SK-N-MC (cell line): ENCODE results near the gene KLRF2.
"Not testable (repeated sequence)": the region's sequence is repeated elsewhere in the genome, so short reads cannot be mapped to it uniquely, and the experiment has no call there.

Experiments
- DNase-seq: peaks from one replicate; pipeline ENCODE4 v3.0.0-alpha.2; 2011; ENCODE audit warnings: low read depth, low spot score
- H3K27ac ChIP-seq: fragments of 200-600 bp; sonication (generic); 2 replicates; pipeline ENCODE4 v1.5.1; 2016; ENCODE audit warnings: mixed run types
- H3K36me3 ChIP-seq: fragments of 200-600 bp; sonication (generic); 2 replicates; pipeline ENCODE4 v1.6.1; 2017; ENCODE audit warnings: antibody characterized with exemption, low read length, mixed read lengths; ENCODE audit not compliant: insufficient read depth
- H3K4me3 ChIP-seq: fragments of 200-600 bp; sonication (generic); 2 replicates; pipeline ENCODE4 v1.5.1; 2016
- H3K9ac ChIP-seq: fragments of 200-600 bp; sonication (generic); 2 replicates; pipeline ENCODE4 v1.8.0; 2017; ENCODE audit warnings: mixed run types, mixed read lengths; ENCODE audit not compliant: insufficient read length
- H3K9me3 ChIP-seq: fragments of 200-600 bp; sonication (generic); 2 replicates; pipeline ENCODE4 v1.6.1; 2017; ENCODE audit warnings: low read depth, mild to moderate bottlenecking, antibody characterized with exemption, low read length, moderate library complexity, mixed read lengths
- EZH2 ChIP-seq: fragments of 200-600 bp; sonication (generic); IDR thresholded peaks from one replicate; pipeline ENCODE4 v1.6.1; 2017; ENCODE audit warnings: antibody characterized with exemption
- FOXP2 ChIP-seq: optimal IDR thresholded peaks from 2 replicates; pipeline ENCODE3; 2011; ENCODE audit warnings: mild to moderate bottlenecking, moderate library complexity; ENCODE audit not compliant: insufficient read depth; ENCODE audit errors: extremely low read length, control extremely low read depth
- POLR2AphosphoS5 ChIP-seq: IDR thresholded peaks from 2 replicates; pipeline ENCODE4 v1.6.1; 2012; ENCODE audit warnings: mild to moderate bottlenecking, low read depth, low read length, borderline replicate concordance

KLRF2 gene

GRCh38 chr12:9872742-9873141 is 8.5 kb upstream of the KLRF2 start:
- TF ChIP-seq FOXP2: no peak
- no peak for TF ChIP-seq POLR2AphosphoS5
- TF ChIP-seq EZH2: no peak
- DNase-seq: no peak
- no peak overlapping the region for H3K9ac ChIP-seq

GRCh38 chr12:9876120-9876519 is 5.2 kb upstream of the KLRF2 start:
- not testable (repeated sequence) for H3K36me3 ChIP-seq, DNase-seq, H3K27ac ChIP-seq, H3K9me3 ChIP-seq, H3K9ac ChIP-seq, H3K4me3 ChIP-seq

More at GRCh38 chr12:9872742-9873141, 8.5 kb upstream of the KLRF2 start:
- Histone ChIP-seq H3K36me3 (no peaks in the 10 kb centered on the region), H3K27ac (no peak overlapping the region), H3K9me3 (no peaks in the 10 kb centered on the region), H3K4me3 (no peak overlapping the region)

GRCh38 chr12:9880532-9881078 is 684 bp upstream of the KLRF2 start:
- Histone ChIP-seq H3K9ac (no peak overlapping the region), H3K4me3 (no peak overlapping the region), H3K36me3 (no peaks in the 10 kb centered on the region), H3K9me3 (no peaks in the 10 kb centered on the region), H3K27ac (no peak overlapping the region)
- TF ChIP-seq FOXP2 (no peak), EZH2 (no peak), POLR2AphosphoS5 (no peak)
- no peak for DNase-seq

DNA sequence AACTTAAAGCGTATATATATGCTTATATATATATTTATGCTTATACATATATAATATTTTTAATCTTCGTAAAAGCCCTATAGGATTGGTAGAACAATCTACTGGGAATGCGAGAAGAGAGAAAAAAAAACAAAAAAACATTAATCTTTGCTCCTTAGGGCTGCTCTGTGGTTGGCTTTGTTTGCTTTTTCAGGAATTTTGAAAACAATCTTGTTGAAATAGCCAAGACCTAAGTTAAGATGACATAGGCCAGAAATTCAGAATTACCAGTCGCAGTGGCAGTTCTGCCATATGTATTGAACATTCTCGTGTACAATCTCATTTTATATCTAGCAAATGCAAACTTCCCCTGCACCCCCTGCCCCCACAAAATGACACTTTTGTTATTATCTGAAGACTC is 699 bp downstream of the KLRF2 start:
- no peaks in the 10 kb centered on the region for H3K9me3 ChIP-seq
- no peaks in the 10 kb centered on the region for H3K36me3 ChIP-seq
- no peak overlapping the region for H3K27ac ChIP-seq
- H3K4me3 ChIP-seq: no peak overlapping the region
- TF ChIP-seq EZH2 (no peak), POLR2AphosphoS5 (no peak), FOXP2 (no peak)
- H3K9ac ChIP-seq: no peak overlapping the region
- no peak for DNase-seq

GRCh38 chr12:9883175-9883574 is 1.9 kb downstream of the KLRF2 start:
- Histone ChIP-seq H3K4me3 (no peak overlapping the region), H3K9me3 (no peaks in the 10 kb centered on the region), H3K9ac (no peak overlapping the region), H3K36me3 (no peaks in the 10 kb centered on the region), H3K27ac (no peak overlapping the region)
- DNase-seq: no peak
- TF ChIP-seq POLR2AphosphoS5: no peak
- TF ChIP-seq FOXP2: no peak
- no peak for TF ChIP-seq EZH2

DNA sequence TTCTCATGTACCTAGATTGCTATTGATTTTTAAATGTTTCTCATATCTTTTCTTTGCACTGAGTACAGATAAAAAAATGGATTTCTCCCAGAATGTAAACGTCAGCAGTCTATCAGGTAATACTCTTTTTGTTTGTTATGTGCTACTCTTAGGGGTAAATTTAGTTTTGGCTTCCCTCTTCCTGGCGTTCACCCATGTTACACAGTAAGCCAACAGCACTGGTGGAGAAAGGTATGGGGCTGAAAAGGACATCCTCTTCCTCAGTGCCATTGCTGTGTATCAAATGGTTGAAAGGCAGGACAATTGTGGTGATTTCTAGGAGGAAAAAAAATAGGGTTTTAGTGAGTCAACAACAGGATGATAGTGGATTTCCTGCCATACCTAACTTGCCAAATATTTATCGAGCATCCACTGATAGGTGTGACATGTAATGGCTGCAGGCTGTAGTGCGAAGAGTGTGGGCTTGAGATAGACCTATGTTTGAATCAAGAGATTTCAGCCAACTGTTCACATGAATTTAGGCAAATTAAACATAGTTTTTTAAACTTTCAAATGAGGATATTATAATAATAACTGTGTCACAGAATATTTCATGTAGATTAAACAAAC is 7.5 kb downstream of the KLRF2 start:
- Histone ChIP-seq H3K9ac (no peak overlapping the region), H3K9me3 (no peaks in the 10 kb centered on the region), H3K27ac (no peak overlapping the region), H3K4me3 (no peak overlapping the region), H3K36me3 (no peaks in the 10 kb centered on the region)
- TF ChIP-seq EZH2 (no peak), FOXP2 (no peak), POLR2AphosphoS5 (no peak)
- no peak for DNase-seq

- Histone ChIP-seq H3K36me3 (no peaks in the 10 kb centered on the region), H3K27ac (no peak overlapping the region), H3K9ac (no peak overlapping the region), H3K9me3 (no peaks in the 10 kb centered on the region), H3K4me3 (no peak overlapping the region)
- TF ChIP-seq FOXP2 (no peak), EZH2 (no peak), POLR2AphosphoS5 (no peak)
- no peak for DNase-seq
These were observed 14.1 kb downstream of the KLRF2 start for GRCh38 chr12:9895215-9895971.

DNA sequence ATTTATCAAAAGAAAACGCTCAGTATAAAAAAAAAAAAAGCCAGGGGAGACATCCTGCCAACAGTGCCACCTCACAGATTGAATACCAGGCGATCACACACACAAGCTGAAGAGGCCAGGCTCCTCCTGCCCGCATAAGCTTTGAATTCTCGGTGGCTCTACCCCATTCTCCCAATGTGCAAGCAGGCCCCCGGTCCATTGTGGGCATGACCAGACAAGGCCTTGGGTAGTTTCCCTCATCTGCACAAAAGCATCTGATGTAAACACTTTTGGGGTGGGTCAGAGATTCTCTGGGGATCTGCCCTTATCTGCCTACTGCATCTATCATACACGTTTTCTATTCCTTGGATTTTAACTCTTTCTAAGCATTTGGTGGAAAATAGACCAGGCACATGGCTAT is 16.2 kb downstream of the KLRF2 start:
- Histone ChIP-seq H3K4me3 (no peak overlapping the region), H3K9ac (no peak overlapping the region), H3K36me3 (no peaks in the 10 kb centered on the region), H3K27ac (no peak overlapping the region), H3K9me3 (no peaks in the 10 kb centered on the region)
- no peak for DNase-seq
- TF ChIP-seq FOXP2 (no peak), EZH2 (no peak), POLR2AphosphoS5 (no peak)
